ENCODE results near the gene KLF18. TPM values are rescaled to one million over a fixed set of nuclear protein-coding genes. Genes with fewer than 3 reads are reported as not detected.

Gene KLF18
- total RNA-seq, 1 experiment from 2014 or later = not detected

DNA sequence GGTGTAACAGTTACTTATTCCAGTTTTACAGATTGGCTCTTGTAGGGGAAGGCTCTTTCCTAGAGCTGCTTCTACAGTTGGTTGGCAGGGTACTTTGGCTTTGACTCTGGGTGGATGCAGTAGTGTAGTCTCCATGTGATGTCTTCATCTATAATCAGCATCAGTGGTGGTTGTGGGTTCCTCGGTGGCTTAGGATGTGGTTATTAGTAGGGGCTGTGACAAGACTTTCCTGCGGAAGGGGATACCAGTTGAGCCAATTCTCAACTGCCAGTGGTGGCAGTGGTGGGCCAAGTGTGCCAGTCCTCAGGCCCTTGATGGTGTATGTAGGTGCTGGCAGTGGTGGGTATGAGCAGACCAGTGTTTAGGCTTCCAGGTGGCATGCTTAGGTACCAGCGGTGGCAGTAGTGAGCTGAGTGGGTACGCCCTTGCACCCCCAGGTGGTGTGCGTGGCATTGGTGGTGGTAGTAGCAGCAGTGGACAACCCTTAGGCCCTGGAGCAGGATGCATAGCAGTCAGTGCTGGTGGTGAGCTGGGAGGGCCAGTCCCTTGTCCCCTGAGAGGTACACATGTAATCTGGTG lies 27.2 kb upstream of the KLF18 start:
- no TSS peak for BruUV-seq (replicated peaks)
- Histone ChIP-seq H3K9me3 (ENCODE audit: insufficient read depth, low read depth) (no peaks in the 10 kb centered on the region; the same call in 1 of the 2 replicates), H3K36me3 (ENCODE audit: low read depth) (no peaks in the 10 kb centered on the region), H3K9me2 (ENCODE audit: insufficient read depth) (no peaks in the 10 kb centered on the region), H2AFZ (no peak overlapping the region), H3K4me2 (no peak overlapping the region), H3K27me3 (ENCODE audit: insufficient read depth, low read depth) (no peaks in the 10 kb centered on the region), H3F3A (ENCODE audit: insufficient read depth, low read depth) (no peaks in the 10 kb centered on the region), H3K4me1 (replicated peaks; ENCODE audit: insufficient read depth) (no peaks in the 10 kb centered on the region), H3K27ac (no peak overlapping the region), H4K20me1 (ENCODE audit: insufficient read depth) (no peaks in the 10 kb centered on the region), H3K79me2 (ENCODE audit: low read depth) (no peaks in the 10 kb centered on the region), H3K4me3 (no peak overlapping the region)
- ChIA-PET CTCF (no interaction called here), POLR2A (ENCODE audit: unreplicated experiment) (interaction anchor here (0.6 kb wide), 1 partner anchor 298 kb away, joined by 4 read pairs; no protein-coding TSS in a partner anchor)
- TF ChIP-seq, protein P1, sequence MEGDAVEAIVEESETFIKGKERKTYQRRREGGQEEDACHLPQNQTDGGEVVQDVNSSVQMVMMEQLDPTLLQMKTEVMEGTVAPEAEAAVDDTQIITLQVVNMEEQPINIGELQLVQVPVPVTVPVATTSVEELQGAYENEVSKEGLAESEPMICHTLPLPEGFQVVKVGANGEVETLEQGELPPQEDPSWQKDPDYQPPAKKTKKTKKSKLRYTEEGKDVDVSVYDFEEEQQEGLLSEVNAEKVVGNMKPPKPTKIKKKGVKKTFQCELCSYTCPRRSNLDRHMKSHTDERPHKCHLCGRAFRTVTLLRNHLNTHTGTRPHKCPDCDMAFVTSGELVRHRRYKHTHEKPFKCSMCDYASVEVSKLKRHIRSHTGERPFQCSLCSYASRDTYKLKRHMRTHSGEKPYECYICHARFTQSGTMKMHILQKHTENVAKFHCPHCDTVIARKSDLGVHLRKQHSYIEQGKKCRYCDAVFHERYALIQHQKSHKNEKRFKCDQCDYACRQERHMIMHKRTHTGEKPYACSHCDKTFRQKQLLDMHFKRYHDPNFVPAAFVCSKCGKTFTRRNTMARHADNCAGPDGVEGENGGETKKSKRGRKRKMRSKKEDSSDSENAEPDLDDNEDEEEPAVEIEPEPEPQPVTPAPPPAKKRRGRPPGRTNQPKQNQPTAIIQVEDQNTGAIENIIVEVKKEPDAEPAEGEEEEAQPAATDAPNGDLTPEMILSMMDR (conservative IDR thresholded peaks at IDR 0.05) = no peak
- TF ChIP-seq EZH2 (IDR thresholded peaks at IDR 0.05; ENCODE audit: low read depth) = no peak
- DNase-seq = no peak
- intact Hi-C loops (cut with micrococcal nuclease; ENCODE audit: unreplicated experiment) = no loop called here

DNA sequence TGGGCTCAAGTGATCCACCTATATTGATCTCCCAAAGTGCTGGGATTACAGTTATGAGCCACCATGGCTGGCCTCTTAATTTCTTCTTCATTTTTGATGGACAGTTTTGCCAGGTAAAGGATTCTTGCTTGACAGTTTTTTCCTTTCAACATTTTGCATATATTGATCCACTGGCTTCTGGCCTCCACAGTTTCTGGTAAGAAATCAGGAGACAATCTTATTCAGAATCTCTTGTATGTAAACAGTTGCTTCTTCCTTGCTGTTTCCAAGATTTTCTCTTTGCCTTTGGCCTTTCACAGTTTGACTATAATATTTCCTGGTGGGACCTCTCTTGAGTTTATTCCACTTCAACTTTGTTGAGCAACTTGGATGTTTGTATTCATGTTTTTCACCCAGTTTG lies 20.1 kb upstream of the KLF18 start:
- H3K4me3 ChIP-seq = no peak overlapping the region
- TF ChIP-seq EZH2 (IDR thresholded peaks at IDR 0.05; ENCODE audit: low read depth) = no peak
- TF ChIP-seq, protein P1 (conservative IDR thresholded peaks at IDR 0.05) = no peak
- H3K27me3 ChIP-seq (ENCODE audit: insufficient read depth, low read depth) = no peaks in the 10 kb centered on the region
- intact Hi-C loops (cut with micrococcal nuclease; ENCODE audit: unreplicated experiment) = no loop called here
- no peak overlapping the region for H3K4me2 ChIP-seq
- DNase-seq = no peak
- H3K27ac ChIP-seq = no peak overlapping the region
- ChIA-PET POLR2A (ENCODE audit: unreplicated experiment) (no interaction called here), CTCF (no interaction called here)
- H3K36me3 ChIP-seq (ENCODE audit: low read depth) = no peaks in the 10 kb centered on the region
- H3K9me2 ChIP-seq (ENCODE audit: insufficient read depth) = no peaks in the 10 kb centered on the region; the same call in 1 of the 2 replicates
- H3K4me1 ChIP-seq (replicated peaks; ENCODE audit: insufficient read depth) = peaks cover 2% of the 10 kb centered on the region; the same call in 1 of the 2 replicates
- H2AFZ ChIP-seq = no peak overlapping the region
- H4K20me1 ChIP-seq (ENCODE audit: insufficient read depth) = no peaks in the 10 kb centered on the region
- no peaks in the 10 kb centered on the region for H3K79me2 ChIP-seq (ENCODE audit: low read depth)
- no peaks in the 10 kb centered on the region; the same call in 1 of the 2 replicates for H3F3A ChIP-seq (ENCODE audit: insufficient read depth, low read depth)
- no TSS peak for BruUV-seq (replicated peaks)
- H3K9me3 ChIP-seq (ENCODE audit: insufficient read depth, low read depth) = 0 out of 2 replicates have a peak, but pooled peaks cover 5% of the 10 kb centered on the region

DNA sequence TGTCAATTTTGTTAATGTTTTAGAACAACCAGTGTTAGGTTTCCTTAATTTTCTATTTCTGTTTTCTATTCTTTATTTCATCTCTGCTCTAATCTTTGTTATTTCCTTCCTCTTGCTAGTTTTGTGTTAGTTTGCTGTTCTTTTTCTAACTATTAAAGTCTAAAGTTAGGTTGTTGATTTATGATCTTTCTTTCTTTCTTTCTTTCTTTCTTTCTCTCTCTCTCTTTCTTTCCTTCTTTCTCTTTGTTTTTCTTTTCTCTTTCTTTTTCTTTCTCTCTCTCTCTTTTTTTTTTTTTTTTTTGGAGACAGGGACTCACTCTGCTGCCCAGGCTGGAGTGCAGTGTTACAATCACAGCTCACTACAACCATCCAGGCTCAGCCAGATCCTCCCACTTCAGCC lies 17.4 kb upstream of the KLF18 start:
- no TSS peak for BruUV-seq (replicated peaks)
- H3K27me3 ChIP-seq (ENCODE audit: insufficient read depth, low read depth) = no peaks in the 10 kb centered on the region
- TF ChIP-seq, protein P1 (conservative IDR thresholded peaks at IDR 0.05) = no peak
- TF ChIP-seq EZH2 (IDR thresholded peaks at IDR 0.05; ENCODE audit: low read depth) = no peak
- H3F3A ChIP-seq (ENCODE audit: insufficient read depth, low read depth) = peaks cover 25% of the 10 kb centered on the region
- no peak overlapping the region for H2AFZ ChIP-seq
- H3K36me3 ChIP-seq (ENCODE audit: low read depth) = no peaks in the 10 kb centered on the region
- no peaks in the 10 kb centered on the region for H4K20me1 ChIP-seq (ENCODE audit: insufficient read depth)
- H3K4me1 ChIP-seq (replicated peaks; ENCODE audit: insufficient read depth) = peaks cover 26% of the 10 kb centered on the region
- POLR2A ChIA-PET (ENCODE audit: unreplicated experiment) = no interaction called here
- H3K4me2 ChIP-seq = no peak overlapping the region
- CTCF ChIA-PET = no interaction called here
- H3K9me2 ChIP-seq (ENCODE audit: insufficient read depth) = no peaks in the 10 kb centered on the region; the same call in 1 of the 2 replicates
- no peak for DNase-seq
- H3K79me2 ChIP-seq (ENCODE audit: low read depth) = no peaks in the 10 kb centered on the region
- H3K4me3 ChIP-seq = no peak overlapping the region
- H3K9me3 ChIP-seq (ENCODE audit: insufficient read depth, low read depth) = 0 out of 2 replicates have a peak, but pooled peaks cover 5% of the 10 kb centered on the region
- intact Hi-C loops (cut with micrococcal nuclease; ENCODE audit: unreplicated experiment) = no loop called here
- H3K27ac ChIP-seq = no peak overlapping the region

All from PC-9 (cell line).